Breast epithelium (tissue), 4 donors: ENCODE measurements around the gene PUSL1. TPM values are rescaled to one million over a fixed set of nuclear protein-coding genes. Genes with fewer than 3 reads are reported as not detected.

Experiments used
- DNase-seq, 2 donors: peaks; one replicate each; pipeline ENCODE4 v3.0.0-alpha.2; 2019; ENCODE audit warnings: low spot score in 2 of 2
- H3K27ac ChIP-seq, 2 donors: fragments of 200-600 bp; sonication (generic) in 1 of 2; one replicate each; pipeline ENCODE4 v1.5.1; 2016 to 2019; ENCODE audit warnings: mild to moderate bottlenecking in 1 of 2
- H3K27me3 ChIP-seq, 2 donors: fragments of 200-600 bp; sonication (generic) in 1 of 2; one replicate each; pipeline versions ENCODE4 v1.5.1 to v1.6.0; 2017 to 2019; ENCODE audit warnings: control low read depth in 1 of 2, mild to moderate bottlenecking in 1 of 2
- H3K36me3 ChIP-seq: fragments of 200-600 bp; one replicate; pipeline ENCODE4 v1.5.1; 2019
- H3K4me1 ChIP-seq, 2 donors: fragments of 200-600 bp; sonication (generic); one replicate each; pipeline ENCODE4 v1.5.1; 2016 to 2019; ENCODE audit warnings: control low read depth in 1 of 2
- H3K4me3 ChIP-seq, 3 donors: fragments of 200-600 bp; sonication (generic); 1 replicate in 2 of 3; 2 replicates in 1 of 3; pipeline ENCODE4 v1.5.1; 2016 to 2019; ENCODE audit warnings: mild to moderate bottlenecking in 3 of 3, moderate library complexity in 2 of 3
- H3K9me3 ChIP-seq, 2 donors: fragments of 200-600 bp; sonication (generic) in 1 of 2; one replicate each; pipeline ENCODE4 v1.5.1; 2016 to 2019; ENCODE audit warnings: control low read depth in 1 of 2
- POLR2A ChIP-seq: fragments of 450-650 bp; IDR thresholded peaks from one replicate; pipeline ENCODE4 v1.6.1; 2016; ENCODE audit warnings: antibody characterized with exemption, mild to moderate bottlenecking, moderate library complexity
- POLR2AphosphoS5 ChIP-seq, 3 donors: sonication (generic); formaldehyde crosslinking; IDR thresholded peaks; one replicate each; pipeline ENCODE4 v1.6.1; 2017; ENCODE audit warnings: antibody characterized with exemption in 3 of 3
- intact Hi-C: fragments of 100-400 bp; cut with DNase I; formaldehyde crosslinking; loops from one replicate; pipeline ENCODE4 v1.15.1; 2023; ENCODE audit warnings: low total_unique reads
- total RNA-seq, 3 donors: library from RNA; depleted of rRNA; stranded (reverse); fragments of >200 nt; gene quantifications; one replicate each; pipeline ENCODE4 v1.1.0, GENCODE V29; 2016
- TF ChIP-seq, protein P1 (sequence below), 3 donors: fragments of 450-650 bp; IDR thresholded peaks; one replicate each; pipeline ENCODE4 v1.5.1; 2016 to 2017; ENCODE audit warnings: antibody characterized with exemption in 3 of 3, mild to moderate bottlenecking in 3 of 3, moderate library complexity in 3 of 3

PUSL1 gene
- total RNA-seq, 3 donors from 2014 or later = 16.0 to 27.5 (median 22.0) TPM

GRCh38 chr1:1303736-1304135, 4.7 kb upstream of the PUSL1 start:
- peak overlapping the region in 1 of 3 donors; percentile 80 for H3K4me3 ChIP-seq
- H3K27ac ChIP-seq = peak overlapping the region; percentile 85 to 86
- no peak for TF ChIP-seq POLR2A
- TF ChIP-seq, protein P1, sequence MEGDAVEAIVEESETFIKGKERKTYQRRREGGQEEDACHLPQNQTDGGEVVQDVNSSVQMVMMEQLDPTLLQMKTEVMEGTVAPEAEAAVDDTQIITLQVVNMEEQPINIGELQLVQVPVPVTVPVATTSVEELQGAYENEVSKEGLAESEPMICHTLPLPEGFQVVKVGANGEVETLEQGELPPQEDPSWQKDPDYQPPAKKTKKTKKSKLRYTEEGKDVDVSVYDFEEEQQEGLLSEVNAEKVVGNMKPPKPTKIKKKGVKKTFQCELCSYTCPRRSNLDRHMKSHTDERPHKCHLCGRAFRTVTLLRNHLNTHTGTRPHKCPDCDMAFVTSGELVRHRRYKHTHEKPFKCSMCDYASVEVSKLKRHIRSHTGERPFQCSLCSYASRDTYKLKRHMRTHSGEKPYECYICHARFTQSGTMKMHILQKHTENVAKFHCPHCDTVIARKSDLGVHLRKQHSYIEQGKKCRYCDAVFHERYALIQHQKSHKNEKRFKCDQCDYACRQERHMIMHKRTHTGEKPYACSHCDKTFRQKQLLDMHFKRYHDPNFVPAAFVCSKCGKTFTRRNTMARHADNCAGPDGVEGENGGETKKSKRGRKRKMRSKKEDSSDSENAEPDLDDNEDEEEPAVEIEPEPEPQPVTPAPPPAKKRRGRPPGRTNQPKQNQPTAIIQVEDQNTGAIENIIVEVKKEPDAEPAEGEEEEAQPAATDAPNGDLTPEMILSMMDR (IDR thresholded peaks at IDR 0.05) = no peak
- no peak for TF ChIP-seq POLR2AphosphoS5 (IDR thresholded peaks at IDR 0.05)
- H3K36me3 ChIP-seq = no peaks in the 10 kb centered on the region
- peaks cover 22 to 26% of the 10 kb centered on the region in 2 donors for H3K4me1 ChIP-seq
- H3K9me3 ChIP-seq = no peaks in the 10 kb centered on the region
- H3K27me3 ChIP-seq = no peaks in the 10 kb centered on the region
- intact Hi-C loops = no loop called here
- DNase-seq = no peak

DNA sequence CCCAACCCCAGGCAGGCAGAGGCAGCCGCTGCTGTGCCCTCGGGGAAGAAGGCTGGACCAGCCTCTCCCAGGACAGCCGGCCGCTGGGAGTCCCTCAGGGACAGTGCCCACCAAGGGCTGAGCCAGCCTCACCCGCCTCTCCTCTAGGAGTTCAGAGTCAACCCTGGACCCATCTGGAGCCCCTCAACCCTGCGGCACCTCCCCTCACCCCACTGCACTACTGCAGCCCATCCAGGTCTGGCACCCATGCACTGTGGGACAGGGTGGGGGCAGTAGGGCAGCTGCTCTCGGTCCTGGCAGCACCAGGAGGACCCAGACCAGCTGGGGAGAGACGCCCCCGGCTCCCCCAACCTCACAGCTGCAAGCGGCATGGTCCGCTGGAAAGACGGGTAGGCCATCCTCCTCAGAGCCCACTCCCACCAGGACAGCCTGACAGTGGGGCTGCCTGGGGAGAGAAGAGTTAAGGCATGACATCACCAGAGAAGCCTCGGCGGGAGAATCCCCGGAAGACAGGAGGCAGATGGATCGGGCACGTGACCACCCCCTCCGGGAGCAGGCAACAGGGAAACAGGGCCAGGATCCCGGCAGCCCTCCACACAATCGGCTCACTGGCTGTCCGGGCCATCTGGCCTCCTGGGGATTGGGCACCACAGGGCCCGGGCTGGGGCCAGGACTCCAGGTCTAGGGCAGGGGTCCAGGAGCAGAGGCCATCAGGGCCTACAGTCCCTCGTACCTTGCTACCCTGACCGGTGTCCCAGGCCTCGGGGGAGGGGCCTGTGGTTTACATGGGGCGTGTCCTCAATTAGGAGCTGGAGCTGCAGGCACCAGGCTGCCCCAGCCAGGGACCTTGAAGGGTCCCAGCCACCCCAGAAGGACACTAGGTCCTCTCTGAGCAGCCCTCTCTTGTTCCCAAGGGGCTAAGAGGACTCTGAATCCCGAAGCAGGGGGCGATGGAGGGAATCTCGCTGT, 3.8 kb upstream of the PUSL1 start:
- peak overlapping the region; percentile 78 to 86 (median 80) for H3K4me3 ChIP-seq
- no peaks in the 10 kb centered on the region for H3K9me3 ChIP-seq
- no peaks in the 10 kb centered on the region for H3K27me3 ChIP-seq
- intact Hi-C loops = no loop called here
- no peaks in the 10 kb centered on the region for H3K36me3 ChIP-seq
- peaks cover 25 to 29% of the 10 kb centered on the region in 2 donors for H3K4me1 ChIP-seq
- peak overlapping the region; percentile 85 to 86 for H3K27ac ChIP-seq
- DNase-seq = peak; percentile 77 to 81
- peak in 2 of 3 donors; percentile 38 to 45 for TF ChIP-seq POLR2AphosphoS5 (IDR thresholded peaks at IDR 0.05)
- no peak for TF ChIP-seq POLR2A

GRCh38 chr1:1305300-1306069, 2.9 kb upstream of the PUSL1 start:
- no peak for DNase-seq
- TF ChIP-seq POLR2AphosphoS5 (IDR thresholded peaks at IDR 0.05) = no peak
- no peak for TF ChIP-seq POLR2A
- TF ChIP-seq, protein P1 (IDR thresholded peaks at IDR 0.05) = no peak
- Histone ChIP-seq H3K9me3 (no peaks in the 10 kb centered on the region), H3K27me3 (no peaks in the 10 kb centered on the region), H3K27ac (peak overlapping the region; percentile 85 to 86), H3K4me1 (peaks cover 25 to 34% of the 10 kb centered on the region in 2 donors), H3K36me3 (no peaks in the 10 kb centered on the region), H3K4me3 (peak overlapping the region; percentile 78 to 86 (median 80))
- intact Hi-C loops = no loop called here

- intact Hi-C loops = no loop called here
- TF ChIP-seq POLR2AphosphoS5 (IDR thresholded peaks at IDR 0.05) (no peak), POLR2A (no peak)
- TF ChIP-seq, protein P1 (IDR thresholded peaks at IDR 0.05) = no peak
- Histone ChIP-seq H3K9me3 (no peaks in the 10 kb centered on the region), H3K27ac (peak overlapping the region; percentile 85 to 86), H3K4me3 (peak overlapping the region; percentile 78 to 86 (median 80)), H3K4me1 (peaks cover 25 to 34% of the 10 kb centered on the region in 2 donors), H3K36me3 (no peaks in the 10 kb centered on the region), H3K27me3 (no peaks in the 10 kb centered on the region)
- DNase-seq = no peak
Measured at GRCh38 chr1:1306070-1306660, 2.2 kb upstream of the PUSL1 start.

DNA sequence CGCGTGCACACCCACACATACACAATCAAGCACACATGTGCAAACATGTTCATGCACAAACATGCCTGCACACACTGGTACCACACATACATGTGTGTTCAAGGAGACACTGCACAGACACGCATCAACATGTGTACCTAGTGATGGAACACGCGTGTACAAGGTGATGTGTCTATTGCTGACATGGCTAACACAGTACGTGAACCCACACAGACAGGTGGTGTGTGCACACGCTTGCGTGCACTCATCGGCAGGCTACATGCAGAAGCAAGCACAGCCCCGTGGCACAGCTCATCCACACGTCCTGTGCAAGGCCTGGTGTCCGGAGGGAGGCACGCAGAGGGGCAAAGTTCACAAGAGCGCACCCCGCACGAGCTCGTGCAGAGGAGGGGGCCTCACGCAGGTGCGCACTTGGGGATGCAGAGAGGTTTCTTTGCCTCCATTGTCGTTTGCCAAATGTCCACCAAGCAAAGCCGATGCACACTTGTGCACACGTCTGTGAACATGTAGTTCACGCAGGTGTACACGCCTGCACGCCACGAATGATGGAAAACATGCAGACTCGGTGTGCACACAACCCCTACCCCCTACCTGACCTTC, 1.6 kb upstream of the PUSL1 start:
- no peak for DNase-seq
- no peak for TF ChIP-seq POLR2AphosphoS5 (IDR thresholded peaks at IDR 0.05)
- TF ChIP-seq, protein P1 (IDR thresholded peaks at IDR 0.05) = no peak
- TF ChIP-seq POLR2A = no peak
- Histone ChIP-seq H3K27ac (peak overlapping the region; percentile 90 to 93), H3K4me3 (peak overlapping the region; percentile 78 to 86 (median 80)), H3K4me1 (peaks cover 25 to 34% of the 10 kb centered on the region in 2 donors), H3K36me3 (no peaks in the 10 kb centered on the region), H3K9me3 (no peaks in the 10 kb centered on the region), H3K27me3 (no peaks in the 10 kb centered on the region)
- intact Hi-C loops = no loop called here
